Right cardiac atrium (tissue), 5 donors: ENCODE measurements around the gene SBSN. TPM values are rescaled to one million over a fixed set of nuclear protein-coding genes. Genes with fewer than 3 reads are reported as not detected.
"Not testable (repeated sequence)": the region's sequence is repeated elsewhere in the genome, so short reads cannot be mapped to it uniquely, and the experiment has no call there.

Source experiments
- ATAC-seq, 2 donors: fragments of 200-7000 bp; cut with Tn5 transposase; one replicate each; pipeline versions ENCODE4 v1.8.0 to v1.9.1; 2020; ENCODE audit warnings: moderate library complexity in 2 of 2, mild to moderate bottlenecking in 1 of 2
- DNase-seq, 3 donors: peaks; one replicate each; pipeline ENCODE4 v3.0.0-alpha.2; 2020
- H3K27ac ChIP-seq: one replicate; pipeline ENCODE4 v1.5.1; 2013; ENCODE audit warnings: mild to moderate bottlenecking, low read length, control low read depth, moderate library complexity
- H3K27me3 ChIP-seq: one replicate; pipeline ENCODE4 v1.6.1; 2013; ENCODE audit not compliant: control insufficient read depth, insufficient read depth
- H3K4me1 ChIP-seq: one replicate; pipeline ENCODE4 v1.6.1; 2013; ENCODE audit warnings: low read length; ENCODE audit not compliant: control insufficient read depth, insufficient read depth
- H3K4me3 ChIP-seq: one replicate; pipeline ENCODE4 v1.5.1; 2013; ENCODE audit warnings: low read length, control low read depth
- H3K9me3 ChIP-seq: one replicate; pipeline ENCODE4 v1.6.1; 2013; ENCODE audit warnings: low read length; ENCODE audit not compliant: control insufficient read depth
- WGBS: extraction: QIAGEN DNeasy Blood & Tissue Kit; methylation state at CpG from one replicate; pipeline ENCODE4 v1.1.7; 2013; 5-methylcytosine and 5-hydroxymethylcytosine counted together
- intact Hi-C, 4 donors: fragments of 100-400 bp; cut with DNase I; formaldehyde crosslinking; loops; one replicate each; pipeline versions ENCODE4 v1.11.0 to v1.14.0; 2022 to 2023
- polyA plus RNA-seq: library from polyadenylated mRNA; stranded (reverse); fragments of 200-250 nt; gene quantifications from one replicate; pipeline ENCODE4 v1.2.3, GENCODE V29; 2013
- total RNA-seq, 4 donors: library from RNA; stranded (reverse); fragmentation: NEBNext Ultra II Directional; extraction: Animal tissue kit (Norgen Biotek cat#: 25700); gene quantifications; one replicate each; pipeline ENCODE4 v1.2.1, GENCODE V29; 2021
- donor health status: healthy with polysubstance abuse.
- donor health status: DM: no; HTN: yes; CAD: no.
- donor health status: DM: no; HTN: no; CAD: no.
- donor health status: DM: no; HTN: yes; CAD: no; lungs with severe emphysema.
- donor health status: DM: yes; HTN: yes; CAD: no.

Gene SBSN
- total and polyA plus RNA-seq, 5 donors, result not detected

DNA sequence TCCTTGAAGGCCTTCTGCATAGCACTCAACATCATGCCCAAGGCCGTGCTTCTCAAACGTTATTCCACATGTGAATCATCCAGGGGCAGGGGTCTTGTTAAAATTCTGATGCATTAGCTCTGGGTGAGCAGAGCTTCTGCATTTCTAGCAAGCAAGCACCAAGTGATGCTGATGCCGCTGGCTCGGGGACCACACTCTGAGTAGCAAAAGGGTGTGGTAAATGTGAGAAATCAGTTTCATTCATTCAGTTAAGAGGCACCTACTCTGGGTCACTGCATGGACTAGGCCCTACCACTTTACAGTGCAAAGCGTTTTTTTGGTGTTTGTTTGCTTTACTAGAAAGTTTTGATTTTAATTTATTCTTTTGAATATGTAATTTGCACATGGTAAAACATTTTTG is 45.0 kb downstream of the SBSN start:
- ATAC-seq, result no peak
- intact Hi-C loops, result no loop called here
- H3K4me3 ChIP-seq, result no peak overlapping the region
- H3K27me3 ChIP-seq, result no peaks in the 10 kb centered on the region
- no peaks in the 10 kb centered on the region for H3K9me3 ChIP-seq
- H3K4me1 ChIP-seq, result no peaks in the 10 kb centered on the region
- H3K27ac ChIP-seq, result no peak overlapping the region
- WGBS, result 77% methylated on average over 5 of the region's 5 CpGs
- DNase-seq, result no peak

GRCh38 chr19:35478794-35479677 is 49.1 kb downstream of the SBSN start:
- H3K27me3 ChIP-seq, result no peaks in the 10 kb centered on the region
- H3K4me1 ChIP-seq, result no peaks in the 10 kb centered on the region
- ATAC-seq (no peak), DNase-seq (no peak)
- intact Hi-C loops, result no loop called here
- no peaks in the 10 kb centered on the region for H3K9me3 ChIP-seq
- WGBS, result 70% methylated on average over 21 of the region's 21 CpGs
- no peak overlapping the region for H3K4me3 ChIP-seq
- no peak overlapping the region for H3K27ac ChIP-seq

- ATAC-seq (no peak), DNase-seq (no peak)
- no peak overlapping the region for H3K27ac ChIP-seq
- H3K4me1 ChIP-seq, result no peaks in the 10 kb centered on the region
- no peaks in the 10 kb centered on the region for H3K9me3 ChIP-seq
- no peak overlapping the region for H3K4me3 ChIP-seq
- 50% methylated on average over 4 of the region's 4 CpGs for WGBS
- no peaks in the 10 kb centered on the region for H3K27me3 ChIP-seq
- intact Hi-C loops, result no loop called here
Observed at GRCh38 chr19:35476149-35476548, 52.0 kb downstream of the SBSN start.

DNA sequence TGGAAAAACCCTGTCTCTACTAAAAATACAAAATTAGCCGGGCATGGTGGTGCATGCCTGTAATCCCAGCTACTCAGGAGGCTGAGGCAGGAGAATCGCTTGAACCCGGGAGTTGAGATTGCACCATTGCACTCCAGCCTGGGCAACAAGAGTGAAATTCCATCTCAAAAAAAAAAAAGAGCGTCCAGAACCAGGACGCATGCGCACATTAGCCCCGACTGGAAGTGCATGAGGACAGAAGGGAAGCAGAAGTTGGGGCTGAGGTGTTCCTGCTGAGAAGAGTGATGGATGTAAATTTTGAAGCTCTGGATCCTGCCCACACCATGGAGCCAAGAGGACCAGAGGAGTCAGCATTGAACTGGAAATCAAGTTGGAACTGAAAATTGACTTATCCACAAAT is 53.5 kb downstream of the SBSN start:
- H3K27me3 ChIP-seq, H3K4me1 ChIP-seq, DNase-seq, ATAC-seq, H3K9me3 ChIP-seq, H3K4me3 ChIP-seq, intact Hi-C loops, H3K27ac ChIP-seq: not testable (repeated sequence)
- WGBS, result 95% methylated on average over 7 of the region's 7 CpGs

GRCh38 chr19:35474104-35474503 is 54.0 kb downstream of the SBSN start:
- Histone ChIP-seq H3K4me3 (no peak overlapping the region), H3K9me3 (no peaks in the 10 kb centered on the region), H3K27ac (no peak overlapping the region), H3K27me3 (no peaks in the 10 kb centered on the region), H3K4me1 (no peaks in the 10 kb centered on the region)
- 96% methylated on average over 14 of the region's 14 CpGs for WGBS
- ATAC-seq, result no peak
- intact Hi-C loops, result no loop called here
- no peak for DNase-seq

Other genes with a start within 250 kb of the SBSN start
- 100 to 1,000 TPM; 164 to 286 (median 230) TPM for gene HAMP, start 245.8 kb downstream of the SBSN start, total RNA-seq
- gene HAMP, start 245.8 kb downstream of the SBSN start, polyA plus RNA-seq, result 406 TPM
- not detected for gene MAG, start 236.2 kb downstream of the SBSN start, total RNA-seq
- gene MAG, start 236.2 kb downstream of the SBSN start, polyA plus RNA-seq, result 1.3 TPM
- gene CD22, start 199.1 kb downstream of the SBSN start, total RNA-seq, result under 1 TPM; 0.54 to 0.80 (median 0.72) TPM
- 0.20 TPM for gene CD22, start 199.1 kb downstream of the SBSN start, polyA plus RNA-seq
- gene FFAR1, start 180.4 kb downstream of the SBSN start, total RNA-seq, result not detected
- gene FFAR1, start 180.4 kb downstream of the SBSN start, polyA plus RNA-seq, result not detected
- gene FFAR3, start 169.9 kb downstream of the SBSN start, total RNA-seq, result under 1 TPM in 1 of 4 donors, not detected in 3; 0.31 TPM
- 0.05 TPM for gene FFAR3, start 169.9 kb downstream of the SBSN start, polyA plus RNA-seq
- gene GPR42, start 157.2 kb downstream of the SBSN start, total RNA-seq, result not detected
- gene GPR42, start 157.2 kb downstream of the SBSN start, polyA plus RNA-seq, result not detected
- under 1 TPM in 3 of 4 donors, not detected in 1; 0.28 to 0.63 (median 0.44) TPM for gene FFAR2, start 80.1 kb downstream of the SBSN start, total RNA-seq
- gene FFAR2, start 80.1 kb downstream of the SBSN start, polyA plus RNA-seq, result 0.11 TPM
- not detected for gene KRTDAP, start 37.8 kb downstream of the SBSN start, total RNA-seq
- 0.29 TPM for gene KRTDAP, start 37.8 kb downstream of the SBSN start, polyA plus RNA-seq
- gene DMKN, start 14.7 kb downstream of the SBSN start, total RNA-seq, result 10 to 100 TPM in 3 of 4 donors, 1 to 10 TPM in 1; 9.1 to 23.4 (median 15.7) TPM
- 22.8 TPM for gene DMKN, start 14.7 kb downstream of the SBSN start, polyA plus RNA-seq
- not detected for gene GAPDHS, start 5.1 kb upstream of the SBSN start, total RNA-seq
- gene GAPDHS, start 5.1 kb upstream of the SBSN start, polyA plus RNA-seq, result not detected
- gene TMEM147, start 17.3 kb upstream of the SBSN start, total RNA-seq, result 10 to 100 TPM; 77.3 to 94.8 (median 85.0) TPM
- gene TMEM147, start 17.3 kb upstream of the SBSN start, polyA plus RNA-seq, result 140 TPM
- gene ATP4A, start 35.3 kb upstream of the SBSN start, total RNA-seq, result not detected
- not detected for gene ATP4A, start 35.3 kb upstream of the SBSN start, polyA plus RNA-seq
- gene PMIS2, start 57.9 kb upstream of the SBSN start, total RNA-seq, result not detected
- not detected for gene PMIS2, start 57.9 kb upstream of the SBSN start, polyA plus RNA-seq
- gene HAUS5, start 84.4 kb upstream of the SBSN start, total RNA-seq, result 1 to 10 TPM; 3.1 to 5.6 (median 4.8) TPM
- gene HAUS5, start 84.4 kb upstream of the SBSN start, polyA plus RNA-seq, result 4.5 TPM
- 10 to 100 TPM; 52.0 to 57.9 (median 54.2) TPM for gene RBM42, start 100.7 kb upstream of the SBSN start, total RNA-seq
- gene RBM42, start 100.7 kb upstream of the SBSN start, polyA plus RNA-seq, result 50.9 TPM
- 1 to 10 TPM in 1 of 4 donors, under 1 TPM in 2, not detected in 1; 0.41 to 1.0 (median 0.59) TPM for gene ETV2, start 113.4 kb upstream of the SBSN start, total RNA-seq
- gene ETV2, start 113.4 kb upstream of the SBSN start, polyA plus RNA-seq, result 0.77 TPM
- 1,000 to 10,000 TPM in 3 of 4 donors, 100 to 1,000 TPM in 1; 899 to 1,285 (median 1,111) TPM for gene COX6B1, start 120.0 kb upstream of the SBSN start, total RNA-seq
- gene COX6B1, start 120.0 kb upstream of the SBSN start, polyA plus RNA-seq, result 3,084 TPM
- gene UPK1A, start 138.2 kb upstream of the SBSN start, total RNA-seq, result not detected
- not detected for gene UPK1A, start 138.2 kb upstream of the SBSN start, polyA plus RNA-seq
- not detected for gene ZBTB32, start 176.2 kb upstream of the SBSN start, total RNA-seq
- gene ZBTB32, start 176.2 kb upstream of the SBSN start, polyA plus RNA-seq, result not detected
- 10 to 100 TPM; 14.7 to 19.1 (median 17.8) TPM for gene KMT2B, start 189.7 kb upstream of the SBSN start, total RNA-seq
- 13.8 TPM for gene KMT2B, start 189.7 kb upstream of the SBSN start, polyA plus RNA-seq
- 1 to 10 TPM; 1.8 to 6.3 (median 4.4) TPM for gene IGFLR1, start 214.1 kb upstream of the SBSN start, total RNA-seq
- gene IGFLR1, start 214.1 kb upstream of the SBSN start, polyA plus RNA-seq, result 4.7 TPM
- 10 to 100 TPM; 19.6 to 31.3 (median 22.8) TPM for gene U2AF1L4, start 217.1 kb upstream of the SBSN start, total RNA-seq
- gene U2AF1L4, start 217.1 kb upstream of the SBSN start, polyA plus RNA-seq, result 32.3 TPM
- gene PSENEN, start 217.3 kb upstream of the SBSN start, total RNA-seq, result 10 to 100 TPM; 40.0 to 50.4 (median 43.8) TPM
- 69.7 TPM for gene PSENEN, start 217.3 kb upstream of the SBSN start, polyA plus RNA-seq
- 10 to 100 TPM in 2 of 4 donors, 1 to 10 TPM in 2; 8.2 to 14.6 (median 10.3) TPM for gene LIN37, start 220.3 kb upstream of the SBSN start, total RNA-seq
- gene LIN37, start 220.3 kb upstream of the SBSN start, polyA plus RNA-seq, result 17.9 TPM
- 100 to 1,000 TPM; 107 to 207 (median 148) TPM for gene HSPB6, start 228.7 kb upstream of the SBSN start, total RNA-seq
- 209 TPM for gene HSPB6, start 228.7 kb upstream of the SBSN start, polyA plus RNA-seq
- 10 to 100 TPM in 1 of 4 donors, 1 to 10 TPM in 3; 5.6 to 10.3 (median 7.4) TPM for gene PROSER3, start 229.9 kb upstream of the SBSN start, total RNA-seq
- 6.4 TPM for gene PROSER3, start 229.9 kb upstream of the SBSN start, polyA plus RNA-seq
- 10 to 100 TPM in 1 of 4 donors, 1 to 10 TPM in 3; 1.5 to 11.8 (median 4.9) TPM for gene ARHGAP33, start 247.3 kb upstream of the SBSN start, total RNA-seq
- gene ARHGAP33, start 247.3 kb upstream of the SBSN start, polyA plus RNA-seq, result 4.3 TPM